Lung (tissue), 12 donors: ENCODE data around the gene PSME3IP1. TPM values are rescaled to one million over a fixed set of nuclear protein-coding genes. Genes with fewer than 3 reads are reported as not detected.
A peak's percentile ranks its signal among the peaks of the same experiment; 100 is the strongest.

Source experiments
- ATAC-seq: fragments of 200-7000 bp; cut with Tn5 transposase; one replicate; pipeline ENCODE4 v1.9.1; 2020; ENCODE audit warnings: moderate number of reproducible peaks; ENCODE audit not compliant: insufficient read depth, low FRiP score
- DNase-seq, 3 donors: peaks; one replicate each; pipeline ENCODE4 v3.0.0-alpha.2; 2013 to 2017
- H3K27ac ChIP-seq, 2 donors: one replicate each; pipeline ENCODE4 v1.5.1; 2013; ENCODE audit warnings: mild to moderate bottlenecking in 2 of 2, moderate library complexity in 2 of 2, control low read depth in 1 of 2, inconsistent platforms in 1 of 2, low read depth in 1 of 2, low read length in 1 of 2
- H3K27me3 ChIP-seq, 3 donors: one replicate each; pipeline ENCODE4 v1.5.1; 2013; ENCODE audit warnings: low read length in 2 of 3; ENCODE audit not compliant: control insufficient read depth in 3 of 3, insufficient read depth in 3 of 3
- H3K36me3 ChIP-seq, 4 donors: one replicate each; pipeline ENCODE4 v1.5.1; 2013; ENCODE audit warnings: low read length in 4 of 4, mild to moderate bottlenecking in 1 of 4, moderate library complexity in 1 of 4; ENCODE audit not compliant: control insufficient read depth in 4 of 4, insufficient read depth in 4 of 4
- H3K4me1 ChIP-seq, 5 donors: one replicate each; pipeline ENCODE4 v1.5.1; 2013; ENCODE audit warnings: low read length in 5 of 5, mild to moderate bottlenecking in 2 of 5, moderate library complexity in 1 of 5; ENCODE audit not compliant: control insufficient read depth in 5 of 5, insufficient read depth in 5 of 5
- H3K4me3 ChIP-seq: one replicate; pipeline ENCODE4 v1.5.1; 2013; ENCODE audit warnings: mild to moderate bottlenecking, control low read depth, moderate library complexity
- H3K9ac ChIP-seq, 2 donors: one replicate each; pipeline ENCODE4 v1.5.1; 2013; ENCODE audit warnings: low read length in 2 of 2, control low read depth in 1 of 2; ENCODE audit not compliant: insufficient read depth in 1 of 2
- H3K9me3 ChIP-seq, 4 donors: one replicate each; pipeline ENCODE4 v1.5.1; 2013; ENCODE audit warnings: low read length in 3 of 4, mild to moderate bottlenecking in 1 of 4, moderate library complexity in 1 of 4; ENCODE audit not compliant: control insufficient read depth in 4 of 4, insufficient read depth in 3 of 4
- WGBS, 2 donors: extraction: QIAGEN DNeasy Blood & Tissue Kit; methylation state at CpG; one replicate each; pipeline ENCODE4 v1.1.7; 2013; 5-methylcytosine and 5-hydroxymethylcytosine counted together
- polyA plus RNA-seq, 2 donors: library from polyadenylated mRNA; stranded (reverse); fragments of 200-250 nt; gene quantifications; one replicate each; pipeline ENCODE4 v1.2.1, GENCODE V29; 2013
- total RNA-seq, 2 donors: library from RNA; depleted of rRNA in 1 of 2; stranded (reverse); fragments of >200 nt in 1 of 2; gene quantifications; one replicate each; pipeline ENCODE4 v1.2.1, GENCODE V29; 2014 to 2021
- TF ChIP-seq, protein P1 (sequence below): IDR thresholded peaks from 2 replicates; pipeline ENCODE4 v1.5.1; 2012; ENCODE audit warnings: mild to moderate bottlenecking; ENCODE audit errors: control extremely low read depth, extremely low read depth
- donor health status: control.
- donor health status: control.
- donor health status: Bipolar disorder and iron deficiency.
- donor health status: healthy.
- donor health status: DM: yes; HTN: yes; CAD: no.

The PSME3IP1 gene
- total and polyA plus RNA-seq, 4 donors, result 59.3 to 83.1 (median 63.1) TPM

DNA sequence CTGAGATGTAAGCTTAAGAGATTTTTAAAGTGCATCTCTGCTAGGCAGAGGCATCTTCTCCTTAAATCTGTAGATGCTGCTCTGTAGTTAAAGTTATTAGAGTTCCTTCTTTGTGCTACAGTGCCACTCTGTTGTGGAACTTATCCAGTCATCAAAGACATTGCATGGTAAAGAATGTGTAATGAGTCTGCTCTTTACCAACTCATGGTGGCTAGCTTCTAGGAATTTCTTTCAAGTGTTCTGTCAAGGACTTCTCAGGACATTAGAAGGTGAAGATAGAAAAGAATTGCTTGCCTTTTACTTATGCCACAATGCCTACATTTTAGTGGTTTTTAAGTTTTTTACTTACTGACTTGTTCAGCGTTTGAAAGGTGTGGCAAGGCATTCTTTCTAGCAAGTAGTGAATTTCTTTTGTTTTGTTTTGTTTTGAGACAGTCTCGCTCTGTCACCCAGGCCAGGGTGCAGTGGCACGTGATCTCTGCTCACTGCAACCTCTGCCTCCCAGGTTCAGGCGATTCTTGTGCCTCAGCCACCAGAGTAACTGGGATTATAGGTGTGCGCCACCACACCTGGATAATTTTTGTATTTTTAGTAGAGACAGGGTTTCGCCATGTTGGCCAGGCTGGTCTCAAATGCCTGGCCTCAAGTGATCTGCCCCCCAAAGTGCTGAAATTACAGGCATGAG, 39.0 kb upstream of the PSME3IP1 start:
- peaks cover 0 to 3% (median 0%) of the 10 kb centered on the region in 5 donors for H3K4me1 ChIP-seq
- no peak overlapping the region for H3K4me3 ChIP-seq
- peaks cover 30 to 62% (median 55%) of the 10 kb centered on the region in 4 donors for H3K36me3 ChIP-seq
- no peak for ATAC-seq
- peak in 2 of 3 donors; percentile 10 to 17 for DNase-seq
- H3K27ac ChIP-seq, result no peak overlapping the region
- H3K27me3 ChIP-seq, result no peaks in the 10 kb centered on the region
- H3K9ac ChIP-seq, result no peak overlapping the region
- TF ChIP-seq, protein P1, sequence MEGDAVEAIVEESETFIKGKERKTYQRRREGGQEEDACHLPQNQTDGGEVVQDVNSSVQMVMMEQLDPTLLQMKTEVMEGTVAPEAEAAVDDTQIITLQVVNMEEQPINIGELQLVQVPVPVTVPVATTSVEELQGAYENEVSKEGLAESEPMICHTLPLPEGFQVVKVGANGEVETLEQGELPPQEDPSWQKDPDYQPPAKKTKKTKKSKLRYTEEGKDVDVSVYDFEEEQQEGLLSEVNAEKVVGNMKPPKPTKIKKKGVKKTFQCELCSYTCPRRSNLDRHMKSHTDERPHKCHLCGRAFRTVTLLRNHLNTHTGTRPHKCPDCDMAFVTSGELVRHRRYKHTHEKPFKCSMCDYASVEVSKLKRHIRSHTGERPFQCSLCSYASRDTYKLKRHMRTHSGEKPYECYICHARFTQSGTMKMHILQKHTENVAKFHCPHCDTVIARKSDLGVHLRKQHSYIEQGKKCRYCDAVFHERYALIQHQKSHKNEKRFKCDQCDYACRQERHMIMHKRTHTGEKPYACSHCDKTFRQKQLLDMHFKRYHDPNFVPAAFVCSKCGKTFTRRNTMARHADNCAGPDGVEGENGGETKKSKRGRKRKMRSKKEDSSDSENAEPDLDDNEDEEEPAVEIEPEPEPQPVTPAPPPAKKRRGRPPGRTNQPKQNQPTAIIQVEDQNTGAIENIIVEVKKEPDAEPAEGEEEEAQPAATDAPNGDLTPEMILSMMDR, result no peak
- H3K9me3 ChIP-seq, result no peaks in the 10 kb centered on the region
- 94 to 96% methylated on average over 6 of the region's 6 CpGs for WGBS, 2 donors

DNA sequence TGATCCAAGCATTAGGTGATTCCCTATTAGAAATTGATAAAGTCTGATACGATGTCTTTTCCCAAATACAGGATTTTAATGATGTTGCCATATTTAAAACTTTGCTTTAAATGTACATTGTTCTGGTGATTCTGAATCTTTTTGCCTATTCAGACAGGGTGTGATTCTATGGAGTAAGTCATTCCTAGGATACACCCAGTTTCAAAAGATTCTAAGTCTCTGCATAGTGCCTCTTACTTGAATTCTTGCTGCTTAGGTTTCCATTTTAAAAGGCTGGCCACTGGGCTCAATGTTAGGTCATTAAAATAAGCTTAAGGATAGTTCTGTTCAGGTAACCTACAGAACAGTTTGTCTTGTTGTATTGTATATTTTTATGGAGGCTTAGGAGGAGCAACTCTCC, 37.2 kb upstream of the PSME3IP1 start:
- H3K4me3 ChIP-seq, result no peak overlapping the region
- H3K27me3 ChIP-seq, result no peaks in the 10 kb centered on the region
- H3K36me3 ChIP-seq, result peaks cover 25 to 69% (median 62%) of the 10 kb centered on the region in 4 donors
- TF ChIP-seq, protein P1, result no peak
- DNase-seq, result no peak
- no peak overlapping the region for H3K27ac ChIP-seq
- H3K9ac ChIP-seq, result no peak overlapping the region
- H3K4me1 ChIP-seq, result peaks cover 0 to 3% (median 0%) of the 10 kb centered on the region in 5 donors
- 95 to 96% methylated on average over 1 of the region's 1 CpG for WGBS, 2 donors
- no peaks in the 10 kb centered on the region for H3K9me3 ChIP-seq
- ATAC-seq, result no peak

DNA sequence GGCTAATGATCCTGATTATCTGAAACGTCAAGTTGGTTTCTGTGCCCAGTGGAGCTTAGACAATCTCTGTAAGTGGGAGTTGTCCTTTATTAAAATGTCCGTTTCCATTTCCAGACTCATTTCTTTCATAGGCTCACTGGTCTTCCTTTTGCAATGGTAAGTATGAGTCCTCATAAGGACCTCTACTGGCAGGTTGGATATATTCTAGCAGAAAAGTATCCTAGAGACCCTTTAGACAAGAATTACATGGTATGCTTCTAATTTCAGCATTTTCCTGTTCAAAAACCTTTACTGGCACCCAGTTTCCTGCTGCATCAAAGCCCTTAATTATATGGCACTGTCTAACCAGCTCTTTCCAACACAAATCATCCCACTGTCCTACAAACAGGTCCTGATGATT, 31.1 kb upstream of the PSME3IP1 start:
- Histone ChIP-seq H3K27ac (no peak overlapping the region), H3K9me3 (peaks cover 0 to 9% (median 6%) of the 10 kb centered on the region in 4 donors), H3K36me3 (peaks cover 27 to 76% (median 73%) of the 10 kb centered on the region in 4 donors), H3K4me3 (no peak overlapping the region), H3K9ac (no peak overlapping the region), H3K27me3 (no peaks in the 10 kb centered on the region), H3K4me1 (no peaks in the 10 kb centered on the region)
- 93 to 99% methylated on average over 2 of the region's 2 CpGs for WGBS, 2 donors
- TF ChIP-seq, protein P1, result no peak
- ATAC-seq (no peak), DNase-seq (no peak)
